Stimulated activated CD8-positive, alpha-beta memory T cell treated with anti-CD3 and anti-CD28 coated beads, Interleukin-2, amount 100 ng/mL, for 1 hour (primary cell): Measurements from ENCODE around the gene FMN1.

Experiments
- DNase-seq, 2 donors: peaks; one replicate each; pipeline ENCODE4 v3.0.0-alpha.2; 2020; ENCODE audit warnings: low read depth in 2 of 2

The FMN1 gene

GRCh38 chr15:32778391-32779176 lies 415.9 kb downstream of the FMN1 start:
- DNase-seq, result no peak

- DNase-seq, result no peak
These were observed 419.4 kb downstream of the FMN1 start for GRCh38 chr15:32775103-32775502.

GRCh38 chr15:32774022-32774421 lies 420.5 kb downstream of the FMN1 start:
- DNase-seq, result no peak

- DNase-seq, result no peak
These were observed 427.3 kb downstream of the FMN1 start for GRCh38 chr15:32767236-32767635.

GRCh38 chr15:32766101-32766500 lies 428.4 kb downstream of the FMN1 start:
- no peak for DNase-seq

GRCh38 chr15:32765236-32765635 lies 429.3 kb downstream of the FMN1 start:
- DNase-seq, result no peak

GRCh38 chr15:32763295-32763694 lies 431.2 kb downstream of the FMN1 start:
- DNase-seq, result no peak

GRCh38 chr15:32757426-32757825 lies 437.1 kb downstream of the FMN1 start:
- no peak for DNase-seq

GRCh38 chr15:32750979-32751378 lies 443.5 kb downstream of the FMN1 start:
- DNase-seq, result no peak

- no peak for DNase-seq
These were observed 446.6 kb downstream of the FMN1 start for GRCh38 chr15:32747921-32748342.

GRCh38 chr15:32746116-32746857 lies 448.2 kb downstream of the FMN1 start:
- DNase-seq, result no peak

GRCh38 chr15:32743411-32744140 lies 450.9 kb downstream of the FMN1 start:
- DNase-seq, result no peak

- DNase-seq, result no peak
These were observed 454.9 kb downstream of the FMN1 start for GRCh38 chr15:32739522-32740063.

GRCh38 chr15:32738666-32739065 lies 455.8 kb downstream of the FMN1 start:
- no peak for DNase-seq

- DNase-seq, result no peak
These were observed 457.2 kb downstream of the FMN1 start for GRCh38 chr15:32737304-32737703.

- no peak for DNase-seq
These were observed 457.8 kb downstream of the FMN1 start for GRCh38 chr15:32736701-32737061.

- no peak for DNase-seq
These were observed 458.4 kb downstream of the FMN1 start for GRCh38 chr15:32735989-32736700.

GRCh38 chr15:32733281-32733680 lies 461.2 kb downstream of the FMN1 start:
- DNase-seq, result no peak

- no peak for DNase-seq
These were observed 461.8 kb downstream of the FMN1 start for GRCh38 chr15:32732574-32733157.

- DNase-seq, result no peak
These were observed 463.5 kb downstream of the FMN1 start for GRCh38 chr15:32730677-32731654.
